Endothelial cell of umbilical vein (primary cell): Measurements from ENCODE around the gene DLG5. TPM values are rescaled to one million over a fixed set of nuclear protein-coding genes. Genes with fewer than 3 reads are reported as not detected.

Experiments
- BruUV-seq: library from RNA; stranded (reverse); fragments of 400-500 nt; replicated peaks from 2 replicates; lab custom pipeline; 2021; lab: Mats Ljungman, UMichigan
- CTCF ChIA-PET: fragments of 300-600, 350-600 bp; sonication (Branson Sonifier 250); formaldehyde crosslinking; loops from one replicate; lab custom pipeline; 2021; ENCODE audit warnings: antibody characterized with exemption, inconsistent platforms; lab: Charles Lee
- POLR2A ChIA-PET: fragments of 300-600, 350-600 bp; sonication (Branson Sonifier 250); formaldehyde crosslinking; loops from one replicate; lab custom pipeline; 2021; ENCODE audit warnings: antibody characterized with exemption, inconsistent platforms; lab: Charles Lee
- DNase-seq: peaks from one replicate; pipeline ENCODE4 v3.0.0-alpha.2; 2011; ENCODE audit warnings: low read depth, low spot score
- FAIRE-seq: peaks from 2 replicates; lab custom pipeline; 2011; peaks lifted over from hg19 to GRCh38; lab: Jason Lieb, UNC
- H2AFZ ChIP-seq: 2 replicates; pipeline ENCODE4 v1.6.0; 2012; ENCODE audit warnings: low read depth, low read length, control low read depth, inconsistent platforms
- H3K27ac ChIP-seq: 2 replicates; pipeline ENCODE4 v1.5.1; 2011; ENCODE audit warnings: low read depth, mild to moderate bottlenecking, control low read depth, low read length, moderate library complexity; ENCODE audit not compliant: insufficient read depth
- H3K27me3 ChIP-seq, 2 experiments: 2 replicates each; pipeline versions ENCODE4 v1.6.0 to v1.6.1; 2011; ENCODE audit warnings: low read length in 2 of 2, mixed read lengths in 1 of 2; ENCODE audit not compliant: control insufficient read depth in 2 of 2, insufficient read depth in 2 of 2
- H3K36me3 ChIP-seq, 2 experiments: 2 replicates in 1 of 2; 3 replicates in 1 of 2; pipeline ENCODE4 v1.5.1; 2011; ENCODE audit warnings: low read length in 2 of 2, mild to moderate bottlenecking in 1 of 2, moderate library complexity in 1 of 2; ENCODE audit not compliant: control insufficient read depth in 2 of 2, insufficient read depth in 2 of 2; ENCODE audit errors: extremely low read depth in 1 of 2
- H3K4me1 ChIP-seq: 3 replicates; pipeline ENCODE4 v1.5.1; 2011; ENCODE audit warnings: mild to moderate bottlenecking, low read length; ENCODE audit not compliant: control insufficient read depth, insufficient read depth; ENCODE audit errors: extremely low read depth
- H3K4me2 ChIP-seq: 2 replicates; pipeline ENCODE4 v1.6.1; 2011; ENCODE audit warnings: low read length, control low read depth, mixed read lengths; ENCODE audit not compliant: insufficient read depth
- H3K4me3 ChIP-seq, 3 experiments: fragments of 200-600 bp in 1 of 3; sonication (generic), shearing (Covaris generic) in 1 of 3; replicated peaks in 1 of 3; 2 replicates each; pipeline ENCODE4 v1.5.1; 2011 to 2016; ENCODE audit warnings: control low read depth in 3 of 3, low read length in 3 of 3, mild to moderate bottlenecking in 2 of 3, inconsistent platforms in 1 of 3, low read depth in 1 of 3, moderate library complexity in 1 of 3; ENCODE audit not compliant: insufficient read depth in 1 of 3
- H3K79me2 ChIP-seq: 2 replicates; pipeline ENCODE4 v1.6.0; 2012; ENCODE audit warnings: low read length, inconsistent platforms; ENCODE audit not compliant: control insufficient read depth, insufficient read depth
- H3K9ac ChIP-seq: replicated peaks from 2 replicates; pipeline ENCODE3; 2011; ENCODE audit warnings: low read length, control low read depth; ENCODE audit not compliant: insufficient read depth; ENCODE audit errors: extremely low read depth
- H3K9me1 ChIP-seq: replicated peaks from 3 replicates; pipeline ENCODE4 v1.6.0; 2011; ENCODE audit warnings: mild to moderate bottlenecking, low read length; ENCODE audit not compliant: control insufficient read depth, insufficient read depth; ENCODE audit errors: extremely low read depth
- H3K9me3 ChIP-seq: replicated peaks from 2 replicates; pipeline ENCODE4 v1.5.1; 2012; ENCODE audit warnings: low read length, inconsistent platforms; ENCODE audit not compliant: control insufficient read depth, insufficient read depth
- H4K20me1 ChIP-seq: replicated peaks from 2 replicates; pipeline ENCODE3; 2011; ENCODE audit warnings: mild to moderate bottlenecking, low read length; ENCODE audit not compliant: control insufficient read depth, insufficient read depth; ENCODE audit errors: extremely low read depth
- EZH2 ChIP-seq: IDR thresholded peaks from 2 replicates; pipeline ENCODE4 v1.6.1; 2012; ENCODE audit warnings: borderline replicate concordance, low read depth, mild to moderate bottlenecking, moderate library complexity, low read length, inconsistent platforms; ENCODE audit not compliant: severe bottlenecking
- FOS ChIP-seq: IDR thresholded peaks from 2 replicates; pipeline ENCODE4 v1.6.1; 2011; ENCODE audit warnings: mild to moderate bottlenecking, low read length, moderate library complexity, borderline replicate concordance; ENCODE audit not compliant: insufficient read depth
- GATA2 ChIP-seq: IDR thresholded peaks from 2 replicates; pipeline ENCODE4 v1.7.0; 2011; ENCODE audit warnings: low read depth, mild to moderate bottlenecking, moderate library complexity, mixed read lengths, low read length; ENCODE audit not compliant: insufficient read length, insufficient read depth
- JUN ChIP-seq: IDR thresholded peaks from 2 replicates; pipeline ENCODE4 v1.6.1; 2011; ENCODE audit warnings: borderline replicate concordance, low read depth; ENCODE audit not compliant: insufficient read length, insufficient read depth
- MYC ChIP-seq: IDR thresholded peaks from one replicate; pipeline ENCODE4 v1.6.1; 2011; ENCODE audit warnings: mild to moderate bottlenecking, low read depth, low read length
- POLR2A ChIP-seq: IDR thresholded peaks from 2 replicates; pipeline ENCODE4 v1.6.1; 2012; ENCODE audit warnings: low read depth, mild to moderate bottlenecking, control low read depth, low read length
- POLR2AphosphoS5 ChIP-seq: IDR thresholded peaks from 2 replicates; pipeline ENCODE4 v1.6.1; 2012; ENCODE audit warnings: low read depth, mild to moderate bottlenecking, control low read depth, low read length, moderate library complexity; ENCODE audit not compliant: insufficient read depth
- dilution Hi-C: fragments of 300-500 bp; cut with MboI; formaldehyde crosslinking; loops from one replicate; pipeline ENCODE4 v1.15.0; 2019; ENCODE audit warnings: low sequenced_read_pairs; ENCODE audit not compliant: extremely low pct_ligation_motif_present
- intact Hi-C: fragments of 100-400 bp; cut with micrococcal nuclease; formaldehyde crosslinking; loops from one replicate; pipeline ENCODE4 v1.10.0; 2022
- polyA plus RNA-seq, 4 experiments: library from polyadenylated mRNA; depleted of rRNA in 3 of 4; stranded (reverse) in 3 of 4; unstranded in 1 of 4; fragments of >200 nt; gene quantifications; 2 replicates each; pipeline versions ENCODE4 v1.2.1 to v1.2.3, GENCODE V29; 2011 to 2012; ENCODE audit warnings: missing spikeins in 1 of 4
- total RNA-seq: library from RNA; stranded (reverse); gene quantifications from 2 replicates; pipeline ENCODE4 v1.2.3, GENCODE V29; 2021
- TF ChIP-seq, protein P1 (sequence below): IDR thresholded peaks from 2 replicates; pipeline ENCODE4 v1.6.1; 2011; ENCODE audit not compliant: insufficient read depth, insufficient read length
- TF ChIP-seq, protein P2 (sequence below), 2 donors: IDR thresholded peaks; 1 replicate in 1 of 2; 2 replicates in 1 of 2; pipeline ENCODE4 v1.5.1; 2011; ENCODE audit warnings: low read length in 2 of 2, mild to moderate bottlenecking in 2 of 2, moderate library complexity in 2 of 2, control low read depth in 1 of 2, inconsistent platforms in 1 of 2, low read depth in 1 of 2; ENCODE audit not compliant: insufficient read depth in 1 of 2; ENCODE audit errors: extremely low read depth in 1 of 2

The DLG5 gene
- total and polyA plus RNA-seq, 2 donors (not counting 3 experiments of a cell fraction or from before 2014, with no cell fraction given): 12.3 to 24.9 TPM

DNA sequence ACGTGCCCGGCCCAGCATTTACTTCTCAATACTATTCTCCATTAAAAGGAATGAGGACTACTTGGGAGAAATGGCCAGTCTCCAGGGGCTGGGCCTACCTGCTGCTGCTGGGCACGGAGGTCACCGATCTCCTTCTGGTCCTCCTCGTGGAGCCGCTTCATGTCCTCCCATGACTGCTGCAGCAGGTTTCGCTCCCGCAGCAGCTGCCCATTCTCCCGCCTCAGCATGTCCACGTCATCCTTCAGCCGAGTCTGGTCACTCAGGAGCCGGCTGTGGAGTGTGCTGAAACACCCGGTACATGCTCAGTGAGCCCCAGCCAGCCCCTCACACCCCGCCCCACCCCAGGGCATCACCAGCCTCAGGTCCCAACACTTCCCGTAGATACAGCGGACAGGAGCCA, 73.3 kb downstream of the DLG5 start:
- intact Hi-C loops: no loop called here
- Histone ChIP-seq H4K20me1 (no peaks in the 10 kb centered on the region), H3K27me3 (no peaks in the 10 kb centered on the region), H3K9me1 (no peaks in the 10 kb centered on the region), H3K9me3 (no peaks in the 10 kb centered on the region), H3K27ac (no peak overlapping the region), H2AFZ (no peak overlapping the region), H3K9ac (no peak overlapping the region), H3K4me1 (no peaks in the 10 kb centered on the region), H3K4me2 (no peak overlapping the region), H3K4me3 (no peak overlapping the region), H3K36me3 (peaks cover 0 to 3% of the 10 kb centered on the region in 2 experiments), H3K79me2 (no peaks in the 10 kb centered on the region)
- dilution Hi-C loops: no loop called here
- POLR2A ChIA-PET: no interaction called here
- CTCF ChIA-PET: no interaction called here
- DNase-seq (no peak), FAIRE-seq (no peak)
- TF ChIP-seq POLR2AphosphoS5 (no peak), MYC (no peak), EZH2 (no peak), POLR2A (no peak), JUN (no peak), FOS (no peak), GATA2 (no peak)
- TF ChIP-seq, protein P1, sequence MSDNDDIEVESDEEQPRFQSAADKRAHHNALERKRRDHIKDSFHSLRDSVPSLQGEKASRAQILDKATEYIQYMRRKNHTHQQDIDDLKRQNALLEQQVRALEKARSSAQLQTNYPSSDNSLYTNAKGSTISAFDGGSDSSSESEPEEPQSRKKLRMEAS: no peak
- TF ChIP-seq, protein P2, sequence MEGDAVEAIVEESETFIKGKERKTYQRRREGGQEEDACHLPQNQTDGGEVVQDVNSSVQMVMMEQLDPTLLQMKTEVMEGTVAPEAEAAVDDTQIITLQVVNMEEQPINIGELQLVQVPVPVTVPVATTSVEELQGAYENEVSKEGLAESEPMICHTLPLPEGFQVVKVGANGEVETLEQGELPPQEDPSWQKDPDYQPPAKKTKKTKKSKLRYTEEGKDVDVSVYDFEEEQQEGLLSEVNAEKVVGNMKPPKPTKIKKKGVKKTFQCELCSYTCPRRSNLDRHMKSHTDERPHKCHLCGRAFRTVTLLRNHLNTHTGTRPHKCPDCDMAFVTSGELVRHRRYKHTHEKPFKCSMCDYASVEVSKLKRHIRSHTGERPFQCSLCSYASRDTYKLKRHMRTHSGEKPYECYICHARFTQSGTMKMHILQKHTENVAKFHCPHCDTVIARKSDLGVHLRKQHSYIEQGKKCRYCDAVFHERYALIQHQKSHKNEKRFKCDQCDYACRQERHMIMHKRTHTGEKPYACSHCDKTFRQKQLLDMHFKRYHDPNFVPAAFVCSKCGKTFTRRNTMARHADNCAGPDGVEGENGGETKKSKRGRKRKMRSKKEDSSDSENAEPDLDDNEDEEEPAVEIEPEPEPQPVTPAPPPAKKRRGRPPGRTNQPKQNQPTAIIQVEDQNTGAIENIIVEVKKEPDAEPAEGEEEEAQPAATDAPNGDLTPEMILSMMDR (IDR thresholded peaks at IDR 0.05; ENCODE audit: extremely low read depth in 1 of 2, insufficient read depth in 1 of 2, low read depth in 1 of 2, low read length in 2 of 2): no peak
- no TSS peak for BruUV-seq
